GM12878 (cell line): ENCODE results near the gene LRWD1. TPM values are rescaled to one million over a fixed set of nuclear protein-coding genes. Genes with fewer than 3 reads are reported as not detected.
A peak's percentile ranks its signal among the peaks of the same experiment; 100 is the strongest.
"Not testable (repeated sequence)": the region's sequence is repeated elsewhere in the genome, so short reads cannot be mapped to it uniquely, and the experiment has no call there.

Source experiments
- ATAC-seq: fragments of 200-7000 bp; cut with Tn5 transposase; 3 replicates; pipeline ENCODE4 v1.9.1; 2020; ENCODE audit warnings: mild to moderate bottlenecking, moderate library complexity
- BruUV-seq: library from RNA; stranded (reverse); fragments of 400-500 nt; replicated peaks from 2 replicates; lab custom pipeline; 2021; lab: Mats Ljungman, UMichigan
- CTCF ChIA-PET: fragments of 300-600 bp; sonication (Branson Sonifier 250); formaldehyde crosslinking; extraction: SDS; loops from one replicate; lab custom pipeline; 2021; ENCODE audit warnings: inconsistent platforms; lab: Yijun Ruan, JAX
- POLR2A ChIA-PET: fragments of 350-600 bp; formaldehyde crosslinking; extraction: SDS; loops from one replicate; lab custom pipeline; 2021; ENCODE audit warnings: inconsistent platforms; lab: Charles Lee
- RAD21 ChIA-PET: fragments of 300-600 bp; sonication (Branson Sonifier 250); formaldehyde crosslinking; loops from one replicate; lab custom pipeline; 2023; ENCODE audit warnings: antibody characterized with exemption; ENCODE audit not compliant: unreplicated experiment; lab: Charles Lee
- SMC1A ChIA-PET: fragments of 300-600 bp; sonication (Branson Sonifier 250); formaldehyde crosslinking; loops from one replicate; lab custom pipeline; 2023; ENCODE audit not compliant: unreplicated experiment, uncharacterized antibody; lab: Charles Lee
- DNase-seq: peaks from one replicate; pipeline ENCODE4 v3.0.0-alpha.2; 2011; ENCODE audit warnings: low read depth, low spot score
- FAIRE-seq: peaks from 3 replicates; lab custom pipeline; 2011; peaks lifted over from hg19 to GRCh38; lab: Jason Lieb, UNC
- H2AFZ ChIP-seq: 2 replicates; pipeline ENCODE4 v1.6.0; 2011; ENCODE audit warnings: low read depth, low read length, control low read depth; ENCODE audit not compliant: control insufficient read depth
- H3K27ac ChIP-seq: 2 replicates; pipeline ENCODE4 v1.5.1; 2011; ENCODE audit warnings: control low read depth; ENCODE audit not compliant: control insufficient read depth, insufficient read depth
- H3K27me3 ChIP-seq, 2 experiments: replicated peaks in 1 of 2; 2 replicates each; pipeline versions ENCODE4 v1.6.0 to v1.6.1; 2011; ENCODE audit warnings: low read length in 1 of 2; ENCODE audit not compliant: control insufficient read depth in 2 of 2, insufficient read depth in 2 of 2
- H3K36me3 ChIP-seq, 2 experiments: 2 replicates each; pipeline ENCODE4 v1.5.1; 2011; ENCODE audit warnings: low read length in 1 of 2; ENCODE audit not compliant: control insufficient read depth in 2 of 2, insufficient read depth in 2 of 2
- H3K4me1 ChIP-seq: 2 replicates; pipeline ENCODE4 v1.6.1; 2011; ENCODE audit warnings: mild to moderate bottlenecking, low read length, moderate library complexity, mixed read lengths; ENCODE audit not compliant: control insufficient read depth, insufficient read depth
- H3K4me2 ChIP-seq: 2 replicates; pipeline ENCODE4 v1.6.0; 2011; ENCODE audit warnings: control low read depth; ENCODE audit not compliant: control insufficient read depth, insufficient read depth
- H3K4me3 ChIP-seq: fragments of 200-600 bp; sonication (generic); 2 replicates; pipeline ENCODE4 v1.5.1; 2016
- H3K79me2 ChIP-seq: 2 replicates; pipeline ENCODE4 v1.6.0; 2011; ENCODE audit warnings: low read length; ENCODE audit not compliant: control insufficient read depth, insufficient read depth
- H3K9ac ChIP-seq: 2 replicates; pipeline ENCODE4 v1.8.0; 2011; ENCODE audit warnings: low read length, control low read depth, mixed read lengths; ENCODE audit not compliant: control insufficient read depth, insufficient read depth
- H3K9me3 ChIP-seq: replicated peaks from 3 replicates; pipeline ENCODE4 v1.5.1; 2011; ENCODE audit warnings: mild to moderate bottlenecking, low read length; ENCODE audit not compliant: control insufficient read depth, insufficient read depth
- H4K20me1 ChIP-seq: 2 replicates; pipeline ENCODE4 v1.6.0; 2011; ENCODE audit not compliant: control insufficient read depth, insufficient read depth
- WGBS: methylation state at CpG from one replicate; pipeline ENCODE4 v1.1.6; 2016; ENCODE audit warnings: low lambda C conversion rate; ENCODE audit not compliant: insufficient replicate concordance, insufficient coverage; ENCODE audit errors: missing lambda C conversion rate; 5-methylcytosine and 5-hydroxymethylcytosine counted together
- in situ Hi-C: fragments of 300-500 bp; cut with MboI; formaldehyde crosslinking; loops from 9 replicates; pipeline ENCODE4 v1.14.3; 2018; ENCODE audit warnings: mixed read lengths
- intact Hi-C: fragments of 100-400 bp; cut with micrococcal nuclease; formaldehyde crosslinking; loops from one replicate; pipeline ENCODE4 v1.14.2; 2022; ENCODE audit not compliant: unreplicated experiment
- polyA plus RNA-seq, 11 experiments: library from polyadenylated mRNA; depleted of rRNA in 4 of 11; unstranded in 6 of 11; stranded (reverse) in 5 of 11; fragments of >200 nt; fragmentation: Nextera tagmentation in 4 of 11; fragmentation: Illumina TruSeq in 1 of 11; extraction: Ambion mirVana in 4 of 11; extraction: Trizol in 1 of 11; gene quantifications; 1 replicate in 1 of 11; 2 replicates in 10 of 11; pipeline versions ENCODE4 v1.2.1 to v1.2.3, GENCODE V29; 2011 to 2016; ENCODE audit warnings: inconsistent platforms in 2 of 11, missing spikeins in 2 of 11, low read depth in 1 of 11
- total RNA-seq, 4 experiments: library from RNA; depleted of rRNA in 3 of 4; stranded (reverse); fragments of >200 nt in 3 of 4; fragmentation: Illumina TruSeq in 1 of 4; extraction: Trizol in 1 of 4; gene quantifications; 2 replicates each; pipeline versions ENCODE4 v1.2.1 to v1.2.3, GENCODE V29; 2013 to 2021

LRWD1 gene
- total and polyA plus RNA-seq, 10 of the 15 experiments (the other 5 are each of a cell fraction or from before 2014, with no cell fraction given) = 0.40 to 64.4 (median 26.1) TPM

DNA sequence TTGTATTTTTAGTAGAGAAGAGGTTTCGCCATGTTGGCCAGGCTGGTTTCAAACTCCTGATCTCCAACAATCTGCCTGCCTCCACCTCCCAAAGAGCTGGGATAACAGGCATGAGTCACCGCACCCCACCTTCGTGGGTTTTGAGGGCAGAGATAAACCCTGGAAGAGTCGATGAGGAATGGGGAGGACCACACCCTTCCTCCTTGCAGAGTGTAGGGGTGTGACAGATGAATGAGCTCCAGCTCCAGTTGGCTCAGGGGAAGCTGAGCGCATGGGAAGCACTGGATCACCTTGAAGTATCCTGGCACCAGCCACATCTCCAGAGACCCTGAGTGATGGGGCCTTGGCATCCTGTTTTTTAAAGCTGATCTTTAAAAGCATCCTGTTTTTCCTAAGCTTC is 19.5 kb downstream of the LRWD1 start:
- H3K9me3 ChIP-seq, RAD21 ChIA-PET, DNase-seq, H3K4me1 ChIP-seq, BruUV-seq, H3K27ac ChIP-seq, FAIRE-seq, H4K20me1 ChIP-seq, H2AFZ ChIP-seq, H3K9ac ChIP-seq, CTCF ChIA-PET, in situ Hi-C loops, H3K79me2 ChIP-seq, H3K4me2 ChIP-seq, SMC1A ChIA-PET, H3K36me3 ChIP-seq, H3K4me3 ChIP-seq, POLR2A ChIA-PET, H3K27me3 ChIP-seq, intact Hi-C loops, ATAC-seq: not testable (repeated sequence)
- WGBS = no CpG with 5 or more reads among the region's 5 CpGs

DNA sequence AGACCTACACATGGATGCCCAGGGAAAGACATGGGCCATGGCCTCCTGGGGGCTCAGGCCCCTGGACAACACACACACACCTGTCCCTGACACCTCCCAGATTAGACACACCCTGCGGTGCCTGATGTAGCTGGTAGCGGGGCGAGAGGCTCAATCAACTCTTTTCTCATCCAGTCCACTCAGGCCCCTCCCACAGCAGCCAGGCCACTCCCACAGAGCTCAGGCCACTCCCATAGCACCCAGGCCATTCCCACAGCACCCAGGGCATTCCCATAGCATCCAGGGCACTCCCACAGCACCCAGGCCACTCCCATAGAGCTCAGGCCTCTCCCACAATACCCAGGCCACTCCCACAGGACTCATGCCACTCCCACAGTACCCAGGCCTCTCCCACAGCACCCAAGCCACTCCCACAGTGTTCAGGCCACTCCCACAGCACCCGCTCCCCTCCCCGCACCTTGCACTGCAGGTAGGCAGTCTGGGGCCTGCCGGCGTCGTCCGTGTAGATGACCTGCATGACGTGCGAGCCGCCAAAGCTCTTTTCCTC is 25.8 kb downstream of the LRWD1 start:
- DNase-seq, H3K9ac ChIP-seq, SMC1A ChIA-PET, FAIRE-seq, CTCF ChIA-PET, H3K36me3 ChIP-seq, H3K4me3 ChIP-seq, H3K27ac ChIP-seq, H4K20me1 ChIP-seq, H3K9me3 ChIP-seq, POLR2A ChIA-PET, in situ Hi-C loops, RAD21 ChIA-PET, H2AFZ ChIP-seq, H3K4me2 ChIP-seq, H3K79me2 ChIP-seq, intact Hi-C loops, BruUV-seq, H3K4me1 ChIP-seq, H3K27me3 ChIP-seq: not testable (repeated sequence)
- peak; percentile 87 for ATAC-seq
- WGBS = 100% methylated on average over 3 of the region's 12 CpGs

DNA sequence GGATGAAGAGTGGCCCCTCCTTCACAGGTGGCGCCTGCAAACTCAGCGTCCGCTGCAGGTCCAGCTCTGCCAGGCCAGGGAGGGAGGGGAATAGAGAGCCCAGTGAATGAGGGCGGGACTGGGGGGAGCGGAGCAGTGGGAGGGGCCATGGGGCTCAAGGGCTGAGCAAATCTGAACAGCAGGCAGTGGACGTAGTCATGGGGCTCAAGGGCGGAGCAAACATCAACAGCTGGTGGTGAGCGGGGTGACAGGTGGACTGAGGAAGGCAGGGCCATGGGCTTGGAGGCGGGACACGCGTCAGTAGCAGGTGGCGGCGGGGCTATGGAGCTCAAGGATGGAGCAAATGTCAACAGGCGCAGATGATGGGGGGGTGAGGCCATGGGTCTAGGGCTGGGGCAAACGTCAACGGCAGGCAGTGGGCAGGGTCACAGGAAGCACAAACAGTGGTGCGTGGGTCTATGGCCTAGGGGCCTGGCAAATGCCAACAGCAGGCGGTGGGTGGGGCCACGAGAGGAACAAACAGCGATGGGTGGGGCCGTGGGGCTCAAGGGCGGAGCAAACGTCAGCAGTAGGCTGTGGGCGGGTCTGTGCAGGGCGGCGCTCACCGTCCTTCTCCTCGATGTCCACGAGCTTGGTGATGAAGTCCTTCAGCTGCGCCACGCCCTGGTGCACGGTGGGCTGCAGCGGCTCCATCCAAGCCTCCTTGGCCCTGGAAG is 28.6 kb downstream of the LRWD1 start:
- H3K4me2 ChIP-seq, H3K9ac ChIP-seq, CTCF ChIA-PET, H3K27ac ChIP-seq, H2AFZ ChIP-seq, POLR2A ChIA-PET, intact Hi-C loops, H3K36me3 ChIP-seq, H3K4me3 ChIP-seq, in situ Hi-C loops, SMC1A ChIA-PET, H3K9me3 ChIP-seq, FAIRE-seq, H4K20me1 ChIP-seq, H3K27me3 ChIP-seq, BruUV-seq, H3K4me1 ChIP-seq, DNase-seq, H3K79me2 ChIP-seq, RAD21 ChIA-PET: not testable (repeated sequence)
- ATAC-seq = peak; percentile 59
- no CpG with 5 or more reads among the region's 33 CpGs for WGBS

GRCh38 chr7:102494026-102494425 is 29.2 kb downstream of the LRWD1 start:
- H3K9ac ChIP-seq, intact Hi-C loops, H3K36me3 ChIP-seq, H2AFZ ChIP-seq, H3K79me2 ChIP-seq, H3K4me2 ChIP-seq, H3K4me1 ChIP-seq, SMC1A ChIA-PET, POLR2A ChIA-PET, ATAC-seq, RAD21 ChIA-PET, H3K9me3 ChIP-seq, DNase-seq, CTCF ChIA-PET, H3K27me3 ChIP-seq, FAIRE-seq, H3K27ac ChIP-seq, H4K20me1 ChIP-seq, H3K4me3 ChIP-seq, in situ Hi-C loops, BruUV-seq: not testable (repeated sequence)
- WGBS = 22% methylated on average over 4 of the region's 15 CpGs
